Measurements from ENCODE around the gene CHST11.
A peak's percentile ranks its signal among the peaks of the same experiment; 100 is the strongest.

The CHST11 gene

DNA sequence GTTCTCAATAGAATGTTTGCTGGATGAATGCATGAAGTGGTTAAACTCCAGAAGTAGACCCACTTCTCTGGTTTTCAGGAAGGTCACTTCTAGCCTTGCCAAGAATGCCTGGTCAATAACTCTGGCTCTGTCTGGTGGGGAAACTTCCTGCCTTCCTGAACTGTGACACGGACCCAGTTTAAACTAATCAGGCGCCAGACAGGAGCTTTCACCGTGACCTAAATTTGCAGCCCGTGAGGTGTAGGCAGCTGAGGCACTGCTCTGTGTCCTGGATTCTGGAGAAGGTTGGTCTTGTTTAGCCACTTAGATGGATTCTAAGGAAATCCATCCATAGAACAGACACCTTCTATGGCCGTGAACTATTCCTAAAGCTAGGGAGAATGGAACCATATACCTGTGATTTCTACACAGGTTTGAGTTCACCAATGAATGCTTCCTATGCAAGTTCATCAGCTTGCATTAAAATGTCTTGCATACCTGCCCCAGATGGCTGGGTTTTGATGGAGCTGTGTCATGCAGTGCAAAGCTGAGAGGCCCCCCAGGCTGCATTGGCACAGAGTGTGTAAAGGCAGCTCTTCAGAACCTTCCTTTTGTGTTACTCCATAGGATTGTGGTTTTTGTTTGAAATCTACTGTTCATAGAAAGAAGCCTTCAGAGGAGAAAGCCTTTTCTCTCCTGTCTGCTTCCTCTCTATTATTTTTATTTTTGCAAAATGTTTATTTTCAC lies 4.4 kb downstream of the CHST11 start:
- no peak for DNase-seq

DNA sequence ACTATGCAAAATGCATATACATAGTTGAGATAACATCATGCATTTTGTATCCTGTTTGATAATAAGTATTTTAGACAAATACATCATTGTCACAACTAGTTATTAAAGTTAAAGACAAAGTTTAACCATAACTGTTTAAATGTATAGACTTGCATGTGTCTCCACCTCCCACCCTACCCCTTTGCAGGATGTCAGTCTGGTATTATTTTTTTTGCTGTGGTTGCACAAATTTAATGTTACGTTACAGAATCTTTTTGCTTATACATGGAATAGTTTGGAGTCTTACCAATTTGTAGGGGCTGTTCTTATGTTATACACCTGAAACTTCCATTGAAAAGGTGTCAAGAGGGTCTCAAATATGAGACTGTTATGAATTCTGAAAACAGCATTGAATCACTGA lies 5.6 kb downstream of the CHST11 start:
- no peak for DNase-seq

DNA sequence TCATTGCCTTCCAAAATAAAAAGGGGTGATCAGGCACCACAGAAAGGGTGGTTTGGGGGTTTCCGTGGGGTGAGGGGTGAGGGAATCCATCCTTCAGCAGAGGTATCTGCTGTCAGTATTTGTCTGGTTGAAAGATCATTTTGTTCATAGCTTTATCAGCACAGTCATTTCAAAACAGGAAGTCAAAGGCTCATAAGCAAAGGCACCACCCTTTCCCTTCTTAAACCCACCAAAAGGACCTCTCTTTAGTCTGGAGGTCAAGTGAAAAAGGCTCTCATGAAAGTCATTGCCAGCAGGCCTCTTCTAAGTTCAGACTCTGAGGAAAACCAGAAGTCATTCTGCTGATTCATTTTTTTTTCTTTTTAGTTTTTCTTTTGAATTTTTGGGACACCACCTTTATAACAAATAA lies 6.2 kb downstream of the CHST11 start:
- DNase-seq, result no peak

DNA sequence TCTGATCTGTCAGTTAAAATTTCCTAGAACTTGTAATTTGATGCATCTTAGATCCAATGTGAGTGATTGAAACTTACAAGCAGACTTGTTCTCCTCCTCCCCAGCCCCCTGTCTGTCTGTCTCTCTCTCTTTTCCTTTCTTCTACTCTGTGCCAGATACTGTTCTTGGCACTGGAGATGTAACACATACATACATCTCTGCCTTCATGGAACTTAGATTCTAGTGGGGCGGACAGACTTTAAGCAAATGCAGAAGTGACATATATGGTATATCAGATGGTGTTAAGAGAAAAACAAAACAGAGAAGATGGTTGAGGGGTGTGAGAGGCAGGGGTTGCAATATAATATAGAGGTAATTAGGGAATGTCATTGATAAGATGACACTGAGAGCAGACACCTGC lies 6.6 kb downstream of the CHST11 start:
- no peak for DNase-seq

DNA sequence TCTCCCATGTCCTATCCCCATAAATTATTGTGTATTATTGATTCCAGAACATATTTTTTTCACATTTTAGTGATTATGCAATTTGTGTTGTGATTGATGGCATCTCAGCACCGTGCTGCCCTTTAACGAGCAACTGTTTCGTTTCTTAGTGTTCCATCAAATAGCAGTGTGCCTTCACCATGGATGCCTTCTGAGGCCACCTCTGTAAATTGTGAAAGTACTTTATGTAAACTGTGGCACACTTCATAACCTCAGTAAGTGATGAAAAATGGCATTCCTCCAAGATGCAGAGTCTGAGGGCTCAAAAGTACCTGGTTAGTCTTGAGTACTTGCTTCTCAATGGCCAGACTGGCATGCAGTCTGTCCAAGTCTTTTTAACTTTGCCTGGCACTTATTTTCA lies 8.2 kb downstream of the CHST11 start:
- DNase-seq, result no peak

DNA sequence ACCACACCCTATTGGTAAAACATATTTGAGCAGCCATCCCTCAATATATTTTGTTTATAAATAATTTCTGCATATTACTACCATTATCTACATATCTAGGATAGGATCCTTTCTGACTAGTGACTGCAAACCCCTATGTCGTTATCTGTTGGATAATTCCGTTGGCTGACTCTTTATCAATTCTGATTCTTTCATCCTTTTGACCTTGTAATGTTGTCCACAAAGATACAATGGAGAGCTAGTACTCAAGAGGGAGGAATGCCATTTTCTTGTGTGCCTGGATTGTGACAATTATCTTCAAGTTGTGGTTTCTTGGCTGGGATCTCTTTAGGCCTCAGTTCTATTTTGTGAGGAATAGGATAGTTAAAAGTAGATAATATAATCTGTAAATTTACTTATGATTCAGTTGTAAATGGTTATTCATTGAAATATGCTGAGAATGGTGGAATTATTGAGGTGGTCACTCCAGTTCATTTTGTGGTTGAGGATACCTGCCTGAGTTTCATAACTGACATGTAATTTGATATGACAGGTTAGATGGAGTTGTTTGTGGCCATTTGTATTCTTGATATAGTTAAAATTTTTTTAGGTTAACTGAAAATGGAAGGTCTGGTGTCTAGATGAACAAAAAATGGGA lies 10.1 kb downstream of the CHST11 start:
- no peak for DNase-seq

DNA sequence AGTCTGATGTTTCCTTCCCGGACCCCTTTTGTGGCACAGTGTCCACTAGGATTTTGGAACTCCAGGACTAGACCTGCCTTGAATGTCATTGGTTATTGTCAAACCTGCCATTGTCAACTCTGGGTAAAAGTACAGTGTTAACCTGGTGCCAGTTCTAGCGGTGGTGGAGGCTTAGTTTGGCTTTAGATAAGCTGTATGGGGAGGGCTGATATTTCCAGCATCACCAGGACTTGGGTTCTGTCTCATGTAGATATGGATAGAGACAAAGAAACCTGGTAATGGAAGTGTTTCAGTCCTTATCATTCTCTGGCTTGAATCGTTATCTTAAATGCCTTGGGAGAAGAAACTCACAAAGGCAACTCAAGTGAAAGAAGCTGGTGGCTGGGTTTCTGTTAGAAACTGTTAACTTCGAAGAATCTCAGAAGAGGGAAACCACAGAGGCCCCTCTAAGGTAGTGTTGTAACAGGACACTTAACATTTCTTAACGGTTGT lies 10.6 kb downstream of the CHST11 start:
- DNase-seq, result no peak

DNA sequence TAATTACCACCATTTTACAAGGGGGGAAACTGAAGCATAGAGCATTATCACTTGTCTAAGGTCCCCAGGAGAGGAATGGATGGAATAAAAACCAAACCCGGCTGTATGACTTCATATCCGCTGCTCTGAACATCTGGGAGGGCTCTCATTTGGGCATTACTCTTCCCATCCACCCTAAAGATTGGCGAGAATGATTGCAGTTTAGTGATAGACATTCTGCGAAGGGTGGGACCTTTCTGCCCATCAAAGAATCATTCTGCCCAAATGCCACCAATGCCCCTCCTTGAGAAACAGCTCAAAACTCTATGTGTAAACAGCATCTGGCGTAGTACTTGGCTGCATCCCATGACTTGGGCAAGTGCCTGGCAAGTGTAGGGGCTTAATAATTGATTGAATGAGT lies 11.6 kb downstream of the CHST11 start:
- DNase-seq, result no peak

DNA sequence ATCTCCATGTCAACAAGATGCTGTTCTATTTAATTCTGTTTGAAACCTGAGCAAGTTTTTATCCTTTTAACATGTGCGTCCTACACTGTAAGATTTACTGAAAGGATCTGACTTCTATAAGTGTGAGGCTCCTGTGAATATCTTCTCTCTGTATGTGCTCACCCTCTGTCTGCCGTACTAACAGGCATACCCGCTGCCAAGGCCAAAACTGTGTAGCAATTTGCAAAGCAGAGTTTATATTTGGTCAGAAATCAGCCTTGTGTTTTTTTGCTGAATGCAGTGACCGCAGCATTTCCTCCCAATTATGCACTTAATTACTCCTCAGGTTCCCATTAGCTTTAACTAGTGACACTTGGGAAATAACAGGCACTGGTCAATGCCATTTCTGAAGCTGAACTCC lies 12.3 kb downstream of the CHST11 start:
- DNase-seq, result no peak

DNA sequence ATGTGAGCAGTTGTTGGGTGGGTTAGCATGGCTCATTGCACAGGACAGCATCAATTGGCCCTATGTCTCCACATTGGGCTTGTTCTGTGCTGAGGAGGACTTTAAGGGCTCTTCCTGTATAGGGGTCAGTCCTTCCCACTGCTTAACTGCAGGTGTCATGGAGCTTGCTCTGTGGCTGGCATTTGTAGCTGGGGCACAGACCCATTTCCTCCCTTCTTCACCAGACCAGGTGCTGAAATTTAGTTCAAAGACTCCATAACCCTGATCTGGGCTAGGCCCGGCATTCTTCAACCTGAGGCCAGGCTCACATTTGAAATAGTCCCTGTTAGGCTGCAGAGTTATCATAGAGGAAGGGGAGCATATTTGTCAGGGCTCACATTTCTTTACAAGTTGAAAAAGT lies 12.8 kb downstream of the CHST11 start:
- DNase-seq, result no peak

DNA sequence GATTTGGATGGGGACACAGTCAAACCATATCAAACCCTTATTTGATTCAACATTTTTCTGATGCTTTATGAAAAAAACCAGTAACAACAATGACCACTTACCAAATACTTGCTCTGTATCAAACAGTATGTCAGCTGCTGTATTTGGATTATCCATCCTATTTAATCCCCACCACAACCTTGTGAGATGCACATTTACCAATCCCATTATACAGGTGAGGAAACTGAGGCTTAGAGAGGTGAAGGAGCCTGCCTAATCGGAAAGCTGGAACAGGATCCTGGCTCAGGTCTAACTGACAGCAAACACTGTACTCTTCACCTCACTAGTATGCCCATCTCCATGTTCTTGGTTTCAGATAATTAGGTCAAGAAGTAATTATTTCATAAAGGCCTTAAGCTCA lies 13.8 kb downstream of the CHST11 start:
- DNase-seq, result no peak

DNA sequence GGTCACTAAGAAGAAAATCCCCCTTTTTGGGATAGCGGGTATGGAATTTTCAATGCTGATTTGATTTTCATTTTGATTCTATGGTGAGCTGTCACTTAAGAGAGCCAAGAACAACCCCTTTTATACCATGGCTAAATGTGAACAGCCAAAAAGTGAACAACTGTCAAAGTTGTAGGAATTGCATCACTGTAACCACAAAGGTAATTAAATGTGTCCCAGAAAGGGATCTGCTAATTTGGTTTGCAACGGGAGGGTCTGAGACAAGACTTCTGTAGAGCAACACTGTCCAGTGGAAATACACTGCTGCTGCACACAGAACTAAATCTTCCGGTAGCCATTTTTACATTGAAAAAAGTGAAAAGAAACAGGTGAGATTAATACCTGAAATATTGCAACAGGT lies 14.6 kb downstream of the CHST11 start:
- no peak for DNase-seq

DNA sequence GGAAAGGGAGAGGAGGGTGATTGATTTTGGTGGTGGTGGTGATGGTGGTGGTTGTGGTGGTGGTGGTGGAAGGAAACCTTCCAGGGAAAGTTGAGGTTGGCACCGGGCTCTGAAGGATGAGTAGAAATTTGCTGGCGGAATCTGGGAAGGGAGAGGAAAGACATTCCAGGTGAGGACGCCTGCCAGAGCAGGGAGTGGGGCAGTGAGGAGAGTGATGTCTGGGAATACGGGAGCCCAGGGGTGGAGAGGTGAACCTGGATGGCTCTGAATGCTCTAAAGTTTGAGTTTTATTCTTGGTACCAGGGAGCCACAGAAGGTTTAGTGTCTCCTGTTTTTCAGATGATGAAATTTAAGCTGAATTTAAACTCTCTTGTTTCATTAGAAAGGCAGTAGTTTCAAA lies 16.0 kb downstream of the CHST11 start:
- no peak for DNase-seq

DNA sequence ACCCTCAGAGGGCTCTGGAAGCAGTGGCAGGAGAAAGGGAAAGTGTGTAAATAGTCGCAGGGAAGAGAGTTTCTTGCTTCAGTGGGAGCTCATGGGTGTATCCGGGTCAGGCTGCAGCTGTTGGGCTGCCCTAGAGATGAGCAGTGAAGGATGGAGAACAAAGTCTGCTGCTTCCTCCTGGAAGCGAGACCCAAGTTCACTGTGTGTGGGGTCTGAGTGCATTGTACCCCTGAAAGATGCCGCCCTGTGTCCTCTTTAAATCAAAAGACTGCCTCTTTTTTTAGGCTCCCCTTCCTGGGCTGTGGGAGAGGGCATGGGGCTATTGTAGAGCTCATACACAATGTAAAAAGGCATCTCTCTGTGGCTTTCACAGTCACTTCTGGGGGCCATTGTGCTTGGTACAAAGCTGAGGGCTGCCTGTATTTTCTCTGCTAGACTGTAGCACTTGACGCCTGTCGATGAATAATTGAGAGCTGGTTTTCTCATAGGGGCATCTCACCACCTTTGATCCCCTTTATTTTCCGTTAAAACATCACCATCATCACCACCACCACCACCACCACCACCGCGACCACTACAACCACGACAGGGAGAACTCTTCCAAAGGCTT lies 16.7 kb downstream of the CHST11 start:
- no peak for DNase-seq

DNA sequence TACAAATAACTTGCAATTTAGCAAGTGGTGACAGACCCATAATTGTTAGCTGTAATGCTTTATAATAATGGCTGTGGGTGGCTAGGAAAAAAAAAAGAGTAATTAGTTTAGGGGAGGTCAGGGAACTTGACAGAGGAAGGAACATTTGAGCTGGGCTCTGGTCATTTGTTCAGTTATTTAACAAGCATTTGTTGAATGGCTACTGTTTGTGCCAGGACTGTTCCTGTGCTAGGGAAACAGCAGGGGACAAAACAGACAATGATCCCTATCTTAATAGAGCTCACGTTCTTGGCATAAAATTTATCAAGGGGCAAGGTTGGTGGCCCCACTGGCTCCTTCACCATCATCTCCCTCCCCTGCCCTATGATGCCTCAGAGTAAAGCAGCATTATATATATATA lies 18.5 kb downstream of the CHST11 start:
- DNase-seq, result peak; percentile 9

DNA sequence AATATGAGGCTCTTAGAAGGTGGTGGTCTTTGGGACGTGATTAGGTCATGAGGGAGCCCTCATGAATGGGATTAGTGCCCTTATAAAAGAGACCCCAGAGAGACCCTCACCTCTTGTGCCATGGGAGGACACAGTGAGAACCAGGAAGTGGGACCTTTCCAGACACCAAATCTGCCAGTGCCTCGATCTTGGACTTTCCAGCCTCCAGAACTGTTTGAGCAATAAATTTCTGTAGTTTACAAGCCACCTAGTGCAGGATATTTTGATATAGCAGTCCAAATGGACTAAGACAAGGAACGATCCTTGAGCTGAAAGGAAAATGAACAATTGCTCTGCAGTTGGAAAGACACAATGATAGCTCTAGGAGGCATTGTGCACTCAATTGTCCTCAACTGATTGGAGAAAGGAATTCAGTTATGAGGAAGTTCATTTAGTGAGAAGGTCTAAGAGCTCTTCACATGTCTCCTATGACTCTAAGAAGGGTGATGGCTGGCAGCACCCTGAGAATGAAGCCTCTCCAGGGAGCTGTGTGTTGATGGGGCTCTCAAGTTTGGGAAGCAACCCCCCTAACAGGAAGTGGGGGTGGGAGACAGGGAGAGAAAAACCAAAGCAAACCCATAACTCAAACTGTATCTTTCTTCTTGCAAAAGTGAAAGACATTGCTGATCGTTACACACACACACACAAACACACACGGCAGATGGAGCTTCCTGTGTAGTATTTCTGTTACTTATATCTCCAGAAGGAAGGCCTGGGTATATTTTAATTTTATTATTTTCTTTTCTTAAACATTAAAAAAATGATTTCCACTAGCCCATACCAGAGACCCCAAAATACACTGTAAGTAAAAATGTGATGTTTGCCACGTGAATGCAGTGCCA lies 21.0 kb downstream of the CHST11 start:
- DNase-seq, result no peak

DNA sequence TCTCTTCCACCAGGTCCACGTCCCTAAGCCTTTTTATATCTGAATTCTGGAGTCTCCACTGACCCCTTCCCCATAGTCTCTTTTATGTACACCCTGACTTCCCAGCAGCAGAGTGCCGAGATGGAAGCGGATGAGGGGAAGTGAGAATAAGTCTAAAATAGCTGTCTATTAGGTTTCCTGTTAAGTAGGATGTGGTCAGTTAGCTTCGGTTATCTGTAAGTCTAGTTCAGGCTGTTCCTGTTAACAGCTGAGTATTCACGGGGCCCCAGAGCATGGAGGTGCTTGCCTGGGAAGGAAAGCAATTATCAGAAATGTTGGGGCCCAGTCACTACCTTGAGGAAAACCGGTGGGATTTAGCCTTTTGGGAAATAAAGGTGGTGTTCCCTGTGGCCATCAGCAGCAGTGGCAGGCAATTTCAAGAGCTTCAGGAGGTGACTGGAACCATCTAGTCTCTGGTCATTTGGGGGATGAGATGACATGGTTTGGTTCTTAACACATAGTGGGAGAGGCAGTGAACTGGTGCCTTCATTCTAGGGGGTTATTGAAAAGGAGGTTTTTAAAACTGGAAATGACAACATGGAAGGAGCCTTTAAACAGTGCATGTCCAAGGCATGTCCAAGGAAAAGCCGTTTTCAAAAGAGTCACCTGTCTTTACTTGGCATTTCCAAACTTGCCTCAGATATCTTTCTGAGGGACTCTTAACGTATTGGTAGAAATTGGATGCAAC lies 21.8 kb downstream of the CHST11 start:
- DNase-seq, result no peak

DNA sequence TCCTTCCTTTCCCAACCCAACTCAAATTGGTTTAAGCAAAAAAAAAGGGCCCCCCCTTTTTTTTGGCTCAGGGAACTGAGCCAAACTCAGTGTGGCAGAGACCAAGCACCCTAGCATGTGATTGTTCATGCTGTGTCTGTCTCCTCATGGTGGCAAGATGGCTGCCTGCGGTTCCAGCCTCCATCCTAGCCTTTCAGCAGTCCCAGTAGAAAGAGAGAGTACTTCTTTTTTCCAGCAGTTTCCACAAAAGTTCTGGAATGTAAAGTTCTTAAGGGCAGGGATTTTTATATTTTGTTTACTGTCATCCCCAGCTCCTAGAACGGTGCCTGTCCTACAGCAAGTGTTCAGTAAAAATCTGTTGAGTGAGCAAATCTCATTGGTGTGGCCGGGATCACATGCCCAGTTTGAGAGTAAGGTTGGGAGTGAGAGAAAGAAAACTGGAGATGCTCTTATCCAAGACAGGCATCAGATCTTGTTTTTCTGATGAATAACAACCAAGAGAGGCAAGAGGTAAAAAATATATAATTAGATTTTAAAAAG lies 22.4 kb downstream of the CHST11 start:
- no peak for DNase-seq

DNA sequence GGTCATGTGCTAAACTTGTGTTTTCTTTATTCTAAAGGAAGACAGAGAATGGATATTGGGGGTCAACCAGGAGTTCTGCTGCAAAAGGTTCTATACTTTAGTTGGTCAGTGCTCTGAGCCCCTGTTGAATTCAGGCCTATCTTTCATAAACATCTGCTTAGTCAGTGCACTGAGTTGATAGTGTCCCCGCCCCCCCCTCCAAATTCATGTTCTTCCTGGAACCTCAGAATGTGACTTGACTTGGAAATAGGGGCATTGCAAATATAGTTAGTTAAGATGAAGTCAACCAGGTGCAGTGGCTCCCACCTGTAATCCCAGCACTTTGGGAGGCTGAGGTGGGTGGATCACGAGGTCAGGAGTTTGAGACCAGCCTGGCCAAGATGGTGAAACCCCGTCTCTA lies 23.3 kb downstream of the CHST11 start:
- no peak for DNase-seq

DNA sequence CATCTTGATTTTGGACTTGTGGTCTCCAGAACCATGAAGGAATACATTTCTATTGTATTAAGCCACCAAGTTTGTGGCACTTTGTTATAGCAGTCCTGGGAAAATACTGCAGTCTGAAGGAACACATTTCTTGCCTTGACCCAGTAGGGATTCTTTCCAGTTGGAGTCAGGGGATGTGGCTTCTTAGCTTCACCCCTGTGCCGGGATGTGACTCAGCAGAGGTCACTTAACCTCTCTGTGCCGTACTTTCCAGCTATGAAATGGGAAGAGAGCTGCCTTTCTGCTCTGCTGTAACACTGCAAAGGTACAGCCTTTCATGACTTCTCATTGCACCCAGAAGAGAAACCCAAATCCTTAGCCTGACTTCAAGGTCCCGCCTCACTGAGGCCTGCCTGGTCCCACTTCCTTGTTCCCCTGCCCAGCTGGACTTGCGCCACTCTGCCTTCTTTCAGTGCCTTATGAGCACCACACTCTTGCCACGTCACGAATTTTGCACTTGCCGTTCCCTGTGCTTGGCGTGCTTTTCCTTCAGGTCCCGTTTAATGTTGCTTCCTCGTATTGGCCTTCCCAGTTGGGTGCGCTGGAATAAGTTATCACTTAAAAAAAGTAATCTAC lies 24.2 kb downstream of the CHST11 start:
- no peak for DNase-seq

DNA sequence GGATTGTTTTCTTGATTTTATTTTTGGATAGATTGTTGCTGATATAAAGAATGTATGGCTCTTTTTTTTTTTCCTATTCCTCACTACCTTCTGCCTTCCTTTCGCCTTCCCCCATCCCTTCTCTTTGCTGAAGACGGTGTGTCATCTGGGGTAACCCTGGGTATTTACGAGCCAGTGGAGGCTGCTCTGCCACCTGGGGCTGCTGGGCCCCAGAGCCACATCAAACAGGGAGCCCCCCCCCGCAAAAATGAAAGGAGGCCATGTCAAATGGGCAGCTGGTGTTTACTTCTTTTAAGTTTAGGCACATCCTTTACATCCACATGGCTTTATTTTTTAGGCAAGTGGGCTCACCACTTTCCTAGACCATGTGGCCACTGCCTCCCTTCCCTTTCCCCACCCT lies 25.4 kb downstream of the CHST11 start:
- no peak for DNase-seq

DNA sequence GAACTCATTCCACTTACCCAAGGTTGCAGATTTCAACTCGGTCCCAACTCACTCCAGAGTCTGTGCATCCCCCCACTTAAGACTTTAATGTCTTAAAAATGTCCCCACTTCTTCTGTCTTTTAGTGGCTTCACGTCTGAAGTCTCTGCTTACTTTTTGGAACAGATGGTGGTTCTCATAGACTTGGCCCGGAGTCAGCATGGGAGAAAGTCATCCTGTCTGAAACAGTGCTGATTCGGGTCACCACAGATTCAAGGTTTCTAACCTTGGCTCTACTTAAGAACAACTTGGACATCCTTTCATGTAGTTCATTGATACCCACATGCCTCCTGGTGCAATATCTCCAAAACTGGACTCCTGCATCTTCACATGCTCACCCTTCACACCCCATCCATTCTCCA lies 26.0 kb downstream of the CHST11 start:
- no peak for DNase-seq

All from COR-L47 (cell line).